ENCODE data around the gene PLSCR4.

The PLSCR4 gene

GRCh38 chr3:146156095-146156494 is 94.8 kb downstream of the PLSCR4 start:
- peaks cover 20% of the 10 kb centered on the region for H3K4me1 ChIP-seq (ENCODE audit: insufficient read depth, low read length)
- no peaks in the 10 kb centered on the region for H3K36me3 ChIP-seq (ENCODE audit: insufficient read depth, low read length)
- H3K9ac ChIP-seq (ENCODE audit: low read depth, low read length), result no peak overlapping the region
- H3K9me3 ChIP-seq (ENCODE audit: control insufficient read depth, insufficient read depth, low read length), result no peaks in the 10 kb centered on the region

DNA sequence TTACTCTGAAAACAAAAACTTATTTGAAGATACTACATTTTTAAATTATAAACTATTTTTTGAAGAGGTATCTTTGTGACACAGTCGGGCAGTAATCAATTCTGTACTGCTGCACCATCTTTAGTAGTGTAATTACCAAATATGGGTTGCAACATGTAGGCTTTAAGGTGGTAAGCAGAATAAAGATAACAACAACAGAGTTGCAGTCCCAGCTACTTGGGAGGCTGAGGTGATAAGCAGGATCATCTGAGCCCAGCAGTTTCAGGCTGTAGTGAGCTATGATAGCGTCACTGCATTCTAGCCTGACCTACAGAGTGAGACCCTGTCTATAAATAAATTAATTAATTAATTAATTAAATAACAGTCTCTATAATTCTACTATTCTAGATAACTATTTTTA is 95.9 kb downstream of the PLSCR4 start:
- no peak overlapping the region for H3K9ac ChIP-seq (ENCODE audit: low read depth, low read length)

GRCh38 chr3:146154316-146154715 is 96.6 kb downstream of the PLSCR4 start:
- H3K4me1 ChIP-seq (ENCODE audit: insufficient read depth, low read length), result peaks cover 20% of the 10 kb centered on the region
- H3K36me3 ChIP-seq (ENCODE audit: insufficient read depth, low read length), result no peaks in the 10 kb centered on the region
- no peaks in the 10 kb centered on the region for H3K9me3 ChIP-seq (ENCODE audit: control insufficient read depth, insufficient read depth, low read length)
- no peak overlapping the region for H3K9ac ChIP-seq (ENCODE audit: low read depth, low read length)

More for the DNA sequence above, 95.9 kb downstream of the PLSCR4 start:
- H3K9me3 ChIP-seq (ENCODE audit: control insufficient read depth, insufficient read depth, low read length), result no peaks in the 10 kb centered on the region
- H3K4me1 ChIP-seq (ENCODE audit: insufficient read depth, low read length), result peaks cover 20% of the 10 kb centered on the region
- H3K36me3 ChIP-seq (ENCODE audit: insufficient read depth, low read length), result no peaks in the 10 kb centered on the region

DNA sequence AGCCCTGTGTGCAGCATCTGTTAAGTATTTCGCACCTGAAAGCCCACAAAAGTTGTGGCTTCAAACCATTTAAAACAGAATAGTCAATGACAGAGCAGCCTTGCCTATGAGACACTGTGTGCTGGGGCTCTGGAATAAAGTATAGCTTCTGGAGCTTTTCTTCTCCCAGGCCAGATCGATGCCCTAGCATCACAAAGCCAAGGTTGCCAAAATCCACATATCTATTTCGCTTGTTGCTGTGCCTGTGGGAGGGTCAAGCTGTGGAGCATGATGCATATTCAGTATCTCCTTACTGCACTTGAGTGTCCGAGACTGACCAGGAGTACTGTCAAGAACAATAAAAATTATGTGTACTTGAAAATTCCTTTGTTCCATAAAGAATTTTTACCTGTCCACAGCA is 97.5 kb downstream of the PLSCR4 start:
- no peaks in the 10 kb centered on the region for H3K36me3 ChIP-seq (ENCODE audit: insufficient read depth, low read length)
- no peak overlapping the region for H3K9ac ChIP-seq (ENCODE audit: low read depth, low read length)
- no peaks in the 10 kb centered on the region for H3K9me3 ChIP-seq (ENCODE audit: control insufficient read depth, insufficient read depth, low read length)
- peaks cover 16% of the 10 kb centered on the region for H3K4me1 ChIP-seq (ENCODE audit: insufficient read depth, low read length)

DNA sequence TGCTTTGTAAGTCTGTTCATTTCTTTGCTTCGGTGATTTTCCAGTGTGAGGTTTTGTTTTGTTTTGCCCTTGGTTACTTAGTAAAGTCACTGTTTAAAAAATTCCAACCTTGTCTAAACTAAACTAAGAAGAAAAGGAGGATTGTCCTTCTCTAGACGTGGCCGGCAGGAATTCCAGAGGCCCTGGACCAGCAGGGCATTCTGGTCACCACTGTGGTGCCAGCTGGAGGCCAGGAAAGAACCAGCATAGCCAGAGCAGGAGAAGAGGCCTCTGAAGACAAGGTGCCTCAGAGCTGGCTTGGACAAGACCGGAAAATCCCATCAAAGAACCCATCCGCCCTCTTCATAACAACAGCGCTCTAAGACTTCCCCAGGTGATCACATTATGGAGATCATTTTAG is 98.1 kb downstream of the PLSCR4 start:
- Histone ChIP-seq H3K36me3 (ENCODE audit: insufficient read depth, low read length) (no peaks in the 10 kb centered on the region), H3K9me3 (ENCODE audit: control insufficient read depth, insufficient read depth, low read length) (no peaks in the 10 kb centered on the region), H3K4me1 (ENCODE audit: insufficient read depth, low read length) (peaks cover 16% of the 10 kb centered on the region), H3K9ac (ENCODE audit: low read depth, low read length) (no peak overlapping the region)

DNA sequence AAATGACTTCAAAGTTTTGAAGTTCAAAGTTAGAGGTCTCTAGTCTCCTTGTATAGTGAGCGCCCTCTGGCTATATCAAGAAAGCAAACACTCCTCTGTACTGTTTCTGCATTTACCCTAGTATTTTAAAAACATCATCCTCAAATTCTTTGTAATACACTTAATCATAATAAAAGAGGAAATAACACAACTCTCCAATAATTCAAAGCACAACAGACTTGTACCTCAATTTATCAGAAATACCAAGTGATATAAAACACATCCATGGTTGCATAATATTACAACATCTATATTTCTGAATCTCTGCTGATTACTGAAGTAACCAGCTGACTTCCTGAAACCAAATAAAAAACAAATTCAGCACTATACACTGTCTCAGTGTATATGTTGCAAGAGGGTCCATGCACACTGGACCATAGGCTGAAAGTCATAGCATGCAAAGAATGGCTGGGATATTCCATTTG is 102.4 kb downstream of the PLSCR4 start:
- Histone ChIP-seq H3K4me1 (ENCODE audit: insufficient read depth, low read length) (peaks cover 4% of the 10 kb centered on the region), H3K36me3 (ENCODE audit: insufficient read depth, low read length) (no peaks in the 10 kb centered on the region), H3K9me3 (ENCODE audit: control insufficient read depth, insufficient read depth, low read length) (no peaks in the 10 kb centered on the region), H3K9ac (ENCODE audit: low read depth, low read length) (no peak overlapping the region)

DNA sequence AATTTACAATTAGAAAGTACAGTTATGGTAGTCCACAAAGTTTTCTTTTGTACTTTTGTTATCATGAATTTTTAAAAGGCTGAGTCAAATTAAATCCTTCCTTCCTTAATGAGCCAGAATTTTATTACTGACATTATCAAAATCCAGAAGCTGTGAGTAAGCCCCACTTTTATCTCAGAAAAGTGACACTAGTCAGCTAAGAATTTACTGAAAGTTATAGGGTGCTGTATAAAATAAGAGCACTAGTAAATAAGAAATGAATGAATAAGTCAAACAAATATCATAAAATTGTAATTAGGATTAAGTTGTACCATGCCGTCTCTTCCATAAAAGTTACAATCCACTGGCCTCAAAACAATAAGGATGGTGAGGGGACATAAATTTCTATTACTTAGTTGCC is 105.3 kb downstream of the PLSCR4 start:
- Histone ChIP-seq H3K9ac (ENCODE audit: low read depth, low read length) (no peak overlapping the region), H3K36me3 (ENCODE audit: insufficient read depth, low read length) (no peaks in the 10 kb centered on the region), H3K4me1 (ENCODE audit: insufficient read depth, low read length) (no peaks in the 10 kb centered on the region), H3K9me3 (ENCODE audit: control insufficient read depth, insufficient read depth, low read length) (no peaks in the 10 kb centered on the region)

- Histone ChIP-seq H3K36me3 (ENCODE audit: insufficient read depth, low read length) (no peaks in the 10 kb centered on the region), H3K9me3 (ENCODE audit: control insufficient read depth, insufficient read depth, low read length) (no peaks in the 10 kb centered on the region), H3K9ac (ENCODE audit: low read depth, low read length) (no peak overlapping the region), H3K4me1 (ENCODE audit: insufficient read depth, low read length) (peaks cover 14% of the 10 kb centered on the region)
Measured at GRCh38 chr3:146142757-146143156, 108.1 kb downstream of the PLSCR4 start.
